HT1080 (cell line): Measurements from ENCODE around the gene CLIC6. TPM values are rescaled to one million over a fixed set of nuclear protein-coding genes. Genes with fewer than 3 reads are reported as not detected.

Source experiments
- DNase-seq: peaks from one replicate; pipeline ENCODE4 v3.0.0-alpha.2; 2015; ENCODE audit warnings: low read depth
- polyA plus RNA-seq, 2 experiments: library from polyadenylated mRNA; depleted of rRNA; stranded (reverse); fragments of >200 nt; gene quantifications; 2 replicates each; pipeline ENCODE4 v1.2.3, GENCODE V29; 2015
- total RNA-seq: library from RNA; depleted of rRNA; stranded (reverse); fragments of >200 nt; shearing (Covaris generic); gene quantifications from 2 replicates; pipeline ENCODE4 v1.2.3, GENCODE V29; 2014; rRNA removed

CLIC6 gene
- total RNA-seq = not detected in 2 replicates
- not detected in 2 replicates for polyA plus RNA-seq (2015; cell fraction: cytosol; rRNA removed)
- polyA plus RNA-seq (2015; cell fraction: nucleus; rRNA removed) = not detected in 2 replicates

- DNase-seq = no peak
These were observed at the start of gene CLIC6 for GRCh38 chr21:34668803-34669148. Gene CLIC6 (plus strand): TSS chr21:34668994. CDS start chr21:34669389, 395 bp downstream.

- no peak for DNase-seq
These were observed 48.7 kb upstream of the CLIC6 start for GRCh38 chr21:34619841-34620665.

- DNase-seq = no peak
These were observed 47.1 kb upstream of the CLIC6 start for GRCh38 chr21:34621434-34622350.

GRCh38 chr21:34623516-34623915, 45.3 kb upstream of the CLIC6 start:
- DNase-seq = no peak

- DNase-seq = no peak
These were observed 43.7 kb upstream of the CLIC6 start for GRCh38 chr21:34625030-34625593.

- DNase-seq = no peak
These were observed 42.7 kb upstream of the CLIC6 start for GRCh38 chr21:34626131-34626530.

GRCh38 chr21:34630536-34631143, 38.2 kb upstream of the CLIC6 start:
- DNase-seq = peak; percentile 41

GRCh38 chr21:34632498-34632897, 36.3 kb upstream of the CLIC6 start:
- DNase-seq = no peak

- DNase-seq = no peak
These were observed 33.5 kb upstream of the CLIC6 start for GRCh38 chr21:34635307-34635706.

GRCh38 chr21:34636961-34637360, 31.8 kb upstream of the CLIC6 start:
- no peak for DNase-seq

GRCh38 chr21:34639250-34639649, 29.5 kb upstream of the CLIC6 start:
- DNase-seq = no peak

GRCh38 chr21:34639882-34640788, 28.7 kb upstream of the CLIC6 start:
- DNase-seq = peak; percentile 33

GRCh38 chr21:34640858-34641257, 27.9 kb upstream of the CLIC6 start:
- peak; percentile 90 for DNase-seq

- peak; percentile 75 for DNase-seq
These were observed 26.4 kb upstream of the CLIC6 start for GRCh38 chr21:34642211-34643075.

GRCh38 chr21:34644825-34645224, 24.0 kb upstream of the CLIC6 start:
- DNase-seq = no peak

- DNase-seq = no peak
These were observed 21.2 kb upstream of the CLIC6 start for GRCh38 chr21:34647555-34647954.

GRCh38 chr21:34648739-34649297, 20.0 kb upstream of the CLIC6 start:
- no peak for DNase-seq

- DNase-seq = no peak
These were observed 19.4 kb upstream of the CLIC6 start for GRCh38 chr21:34649400-34649799.

- no peak for DNase-seq
These were observed 17.8 kb upstream of the CLIC6 start for GRCh38 chr21:34650861-34651431.
